HCEC 1CT (cell line): ENCODE measurements around the gene IDE.
"Not testable (repeated sequence)": the region's sequence is repeated elsewhere in the genome, so short reads cannot be mapped to it uniquely, and the experiment has no call there.

Experiments
- DNase-seq: peaks from one replicate; pipeline ENCODE4 v3.0.0-alpha.2; 2017

IDE gene

DNA sequence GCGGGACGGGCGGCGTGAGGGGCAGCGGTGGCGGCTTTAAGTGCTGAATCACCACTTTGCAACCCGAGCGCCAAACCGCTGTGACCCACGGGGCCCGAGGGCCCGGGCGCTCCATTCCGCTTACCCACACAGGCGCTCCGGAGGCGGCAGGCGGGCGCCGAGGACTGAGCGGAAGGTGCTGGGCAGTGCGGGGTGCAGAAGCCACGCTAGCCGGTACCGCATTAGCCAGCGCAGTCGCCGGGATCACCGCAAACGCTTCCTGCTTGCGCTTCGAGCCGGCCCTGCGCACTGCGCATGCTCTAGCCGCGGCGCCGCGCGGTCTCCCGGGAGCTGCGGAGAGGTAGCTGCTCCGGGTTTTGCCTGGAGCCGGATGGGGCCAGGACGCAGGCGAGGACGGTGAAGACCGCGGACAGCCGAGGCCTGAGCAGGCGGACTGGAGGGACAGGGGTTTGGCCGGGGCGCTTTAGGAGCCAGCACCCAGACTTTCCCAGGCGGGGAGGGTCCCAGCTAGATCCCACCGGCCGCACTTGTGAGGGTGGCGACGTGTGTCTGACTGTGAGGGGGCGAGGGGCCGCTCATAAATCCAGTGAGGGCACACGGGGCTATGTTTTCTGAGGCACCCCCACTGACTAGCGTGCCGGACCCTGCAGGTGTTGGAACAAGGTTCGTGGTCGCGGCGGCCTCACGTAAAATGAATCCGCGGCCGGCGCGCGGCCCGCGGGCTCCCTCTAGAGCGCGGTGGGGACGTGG is at the start of gene IDE:
IDE (minus strand) TSS at position 296 of the 750 bp plus-strand sequence; CDS start at position 222, 74 bp downstream.
- peak; percentile 91 for DNase-seq

DNA sequence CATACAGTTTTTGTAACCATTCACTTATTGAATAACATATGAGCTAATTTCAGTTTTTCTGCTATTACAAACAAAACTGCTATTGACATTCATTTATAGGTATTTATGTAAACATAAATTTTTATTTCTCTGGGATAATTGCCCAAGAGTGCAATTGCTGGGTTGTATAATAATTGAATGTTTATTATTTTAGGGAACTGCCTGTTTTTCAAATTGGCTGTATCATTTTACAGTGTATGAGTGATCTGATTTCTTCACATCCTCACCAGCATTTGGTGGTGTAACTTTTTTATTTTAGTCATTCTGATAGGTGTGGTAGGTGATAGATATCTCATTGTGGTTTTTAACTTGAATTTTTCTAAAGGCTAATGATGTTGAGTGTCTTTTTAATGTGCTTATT is 45.5 kb upstream of the IDE start:
- peak; percentile 16 for DNase-seq

DNA sequence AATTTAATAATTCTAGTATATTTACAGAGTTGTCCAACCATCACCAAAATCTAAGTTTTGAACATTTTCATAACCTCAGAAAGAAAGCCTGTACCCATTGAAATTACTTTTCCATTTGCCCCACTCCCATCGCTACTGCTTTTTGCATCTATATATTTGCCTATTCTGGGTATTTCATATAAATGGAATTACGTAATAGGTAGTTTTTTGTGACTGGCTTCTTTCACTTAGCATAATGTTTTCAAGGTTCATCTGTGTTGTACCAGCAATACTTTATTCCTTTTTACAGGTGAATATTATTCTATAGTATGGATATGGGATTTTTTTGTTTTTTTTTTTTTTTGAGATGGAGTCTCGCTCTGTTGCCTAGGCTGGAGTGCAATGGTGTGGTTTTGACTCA is 41.6 kb upstream of the IDE start:
- DNase-seq = no peak

DNA sequence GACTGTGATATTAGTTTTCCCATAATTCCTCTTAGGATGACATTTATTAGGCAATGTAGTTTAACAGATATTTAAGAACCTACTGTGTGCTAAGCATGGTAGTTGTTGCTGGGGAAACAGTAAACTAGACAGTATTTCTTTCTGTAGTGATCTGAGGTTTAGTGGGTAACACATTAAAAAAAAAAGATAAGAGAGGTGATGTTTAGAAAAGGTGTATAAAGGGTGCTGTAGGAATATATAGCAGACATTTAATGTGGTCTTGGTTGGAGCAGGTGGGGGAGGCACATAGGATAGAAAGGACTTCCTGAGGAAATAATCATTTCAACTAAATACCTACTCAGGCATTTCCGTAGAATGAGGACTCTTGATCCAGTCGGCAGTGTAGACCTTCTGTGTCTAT is 30.9 kb upstream of the IDE start:
- DNase-seq = no peak

DNA sequence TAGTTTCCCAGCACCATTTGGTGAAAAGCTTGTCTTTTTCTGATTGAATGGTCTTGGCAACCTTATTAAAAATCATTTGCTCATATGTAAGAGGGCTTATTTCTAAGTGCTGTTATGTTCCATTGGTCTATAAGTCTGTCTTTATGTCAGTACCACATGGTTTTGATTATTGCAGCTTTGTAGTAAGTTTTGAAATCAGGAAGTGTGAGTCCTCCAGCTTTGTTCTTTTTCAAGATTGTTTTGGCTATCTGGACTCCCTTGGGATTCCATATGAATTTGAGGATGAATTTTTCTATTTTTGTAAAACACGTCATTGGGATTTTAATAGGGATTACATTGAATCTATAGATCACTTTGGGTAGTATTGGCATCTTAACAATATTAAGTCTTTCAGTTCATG is 24.4 kb upstream of the IDE start:
- DNase-seq = no peak

DNA sequence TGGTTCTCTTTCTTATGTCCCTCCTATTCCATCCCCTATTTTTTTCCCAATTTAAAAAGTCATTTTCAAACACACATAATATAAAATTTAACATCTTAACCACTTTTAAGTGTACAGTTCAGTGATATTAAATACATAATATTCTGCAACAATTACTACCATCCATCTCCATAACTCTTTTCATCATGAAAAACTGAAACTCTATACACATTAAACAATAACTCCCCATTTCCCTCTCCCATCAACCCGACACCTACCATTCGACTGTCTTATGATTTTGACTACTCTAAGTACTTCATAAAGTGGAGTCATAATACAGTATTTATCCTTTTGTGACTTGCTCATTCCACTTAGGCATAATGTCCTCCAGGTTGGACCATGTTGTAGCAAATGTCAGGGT is 21.6 kb upstream of the IDE start:
- DNase-seq = no peak

DNA sequence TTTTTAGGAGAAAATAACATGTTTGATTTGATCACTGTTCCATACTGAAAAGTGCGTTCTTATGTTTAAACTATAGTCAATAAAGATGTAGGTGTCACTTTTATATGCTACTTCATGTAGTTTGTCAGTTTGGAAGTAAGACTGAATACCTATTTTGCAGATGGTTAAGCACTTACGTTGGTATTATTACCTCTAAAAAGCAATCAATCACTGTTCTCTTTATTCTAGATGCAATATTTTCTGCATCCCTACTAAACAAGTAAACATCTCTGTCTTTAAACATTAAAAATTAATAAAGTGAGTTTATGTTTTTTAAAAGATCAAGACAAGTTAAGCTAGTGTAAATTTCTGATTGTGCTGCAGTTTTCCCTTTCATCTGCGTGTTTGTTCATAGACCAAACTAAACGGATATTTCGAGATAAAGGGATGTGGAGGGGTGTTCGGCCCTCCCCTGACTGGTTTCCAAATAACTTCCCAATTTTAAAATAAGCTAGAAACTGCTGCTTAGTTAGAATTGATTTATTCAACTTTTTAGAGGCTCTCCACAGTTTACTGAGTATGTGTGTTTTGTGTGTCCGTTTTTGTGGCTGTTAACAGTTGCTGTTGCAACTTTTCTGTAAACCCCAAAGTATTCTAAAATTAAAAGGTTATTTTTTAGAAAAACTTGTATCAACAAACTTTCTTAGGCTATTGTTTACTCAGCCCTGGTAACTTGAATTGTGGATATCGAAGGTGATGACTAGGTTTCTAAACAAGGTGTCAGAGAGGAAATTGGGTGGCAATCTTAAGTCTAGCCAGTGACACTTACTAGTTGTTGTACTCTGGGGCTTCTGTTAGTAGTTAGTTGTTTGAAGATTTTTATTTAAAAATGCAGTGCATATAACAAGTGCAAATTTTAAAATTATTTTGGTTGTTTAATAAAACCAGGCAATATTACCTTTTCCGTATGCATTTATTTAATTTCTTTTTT is 20.0 kb upstream of the IDE start:
- DNase-seq = no peak

DNA sequence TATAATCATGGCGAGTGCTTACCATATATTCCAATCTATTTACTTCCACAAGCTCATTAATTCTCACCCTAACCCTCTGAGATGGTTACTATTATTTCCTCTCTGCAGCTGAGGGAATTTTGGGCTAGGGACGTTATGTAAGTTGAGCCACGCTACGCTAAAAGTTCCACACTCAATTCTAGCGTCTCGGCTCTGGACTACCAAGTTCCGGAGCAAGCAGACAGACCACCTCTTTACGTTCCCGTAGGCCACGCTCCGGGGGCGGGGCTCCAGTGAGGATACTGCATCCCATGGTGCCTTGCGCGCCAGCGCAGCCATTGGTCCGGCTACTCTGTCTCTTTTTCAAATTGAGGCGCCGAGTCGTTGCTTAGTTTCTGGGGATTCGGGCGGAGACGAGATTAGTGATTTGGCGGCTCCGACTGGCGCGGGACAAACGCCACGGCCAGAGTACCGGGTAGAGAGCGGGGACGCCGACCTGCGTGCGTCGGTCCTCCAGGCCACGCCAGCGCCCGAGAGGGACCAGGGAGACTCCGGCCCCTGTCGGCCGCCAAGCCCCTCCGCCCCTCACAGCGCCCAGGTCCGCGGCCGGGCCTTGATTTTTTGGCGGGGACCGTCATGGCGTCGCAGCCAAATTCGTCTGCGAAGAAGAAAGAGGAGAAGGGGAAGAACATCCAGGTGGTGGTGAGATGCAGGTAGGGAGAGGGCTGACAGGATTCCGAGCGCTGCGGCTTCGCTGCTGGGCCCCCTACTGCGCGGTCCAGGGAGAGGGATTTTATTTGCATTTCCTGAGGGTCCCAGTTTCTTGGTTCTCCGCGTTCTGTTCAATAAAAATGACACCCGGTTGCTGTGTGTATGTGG is 19.1 kb upstream of the IDE start, which contains the start of gene KIF11:
KIF11 (plus strand) TSS at position 370 of the 858 bp plus-strand sequence; CDS start at position 616, 246 bp downstream.
- peak; percentile 97 for DNase-seq

DNA sequence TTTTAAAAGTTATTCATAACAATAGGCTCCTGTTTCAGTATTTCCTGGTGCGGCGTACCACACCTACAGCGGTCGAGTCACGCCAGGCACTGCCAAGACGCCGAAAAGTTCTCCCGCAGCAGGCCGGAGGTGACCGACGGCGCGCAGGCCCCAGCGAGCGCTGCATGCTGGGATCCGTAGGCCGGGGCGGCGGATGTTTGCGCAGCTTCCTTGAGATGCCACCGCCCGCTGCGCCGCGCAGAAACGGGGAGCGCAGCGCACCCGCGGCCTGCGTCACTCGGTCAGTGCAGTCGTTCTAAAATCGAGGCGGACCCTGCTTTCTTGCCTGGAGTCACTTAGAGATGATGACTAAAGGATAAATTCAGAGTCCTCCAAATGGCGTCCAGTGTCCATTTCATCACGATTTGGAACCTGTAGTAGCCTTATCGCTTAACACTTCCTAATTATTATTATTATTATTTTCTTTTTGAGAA is 17.7 kb upstream of the IDE start:
- peak; percentile 92 for DNase-seq

DNA sequence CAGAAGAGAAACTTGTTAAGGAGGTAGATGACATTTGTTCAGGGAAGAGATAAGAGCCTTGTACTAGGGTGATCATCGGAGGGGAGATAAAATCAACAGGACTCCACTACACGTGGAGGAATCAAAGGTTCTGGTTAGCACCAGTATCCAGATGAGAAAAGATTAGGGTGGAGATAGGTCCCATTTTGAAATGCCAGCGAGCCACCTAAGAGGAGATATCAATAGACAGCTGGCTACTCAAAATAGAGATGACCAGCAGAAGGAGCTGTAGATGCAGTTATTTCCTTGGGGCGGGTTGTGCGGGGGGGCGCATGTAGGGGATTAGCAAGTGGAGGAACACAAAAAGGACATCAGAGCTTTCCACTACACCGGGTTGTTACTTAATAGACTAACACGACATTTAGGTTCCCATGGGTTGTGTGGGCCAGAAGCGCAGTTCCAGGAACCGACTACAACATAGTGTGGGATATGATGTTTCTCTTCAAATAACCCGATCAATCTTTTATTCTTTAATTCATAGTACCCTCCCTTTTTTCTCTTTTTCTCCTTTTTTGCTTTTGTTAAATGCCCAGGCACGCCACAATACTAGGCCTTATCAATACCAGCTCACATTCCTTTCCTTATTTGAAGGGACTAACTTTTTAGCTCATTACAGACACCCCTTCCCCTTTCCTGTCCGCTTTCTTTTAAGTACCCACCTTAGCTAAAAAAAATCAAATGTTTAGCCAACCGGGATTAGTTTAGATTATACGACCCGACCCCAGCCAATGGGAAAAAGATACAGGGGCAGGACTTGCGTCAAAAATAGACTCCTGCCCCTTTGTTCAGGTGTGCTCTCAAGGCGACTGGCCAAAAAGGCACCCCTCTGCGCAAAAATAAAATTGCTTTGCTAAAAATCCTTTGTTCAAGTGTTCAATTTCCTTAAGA is 17.0 kb upstream of the IDE start:
- peak; percentile 51 for DNase-seq

DNA sequence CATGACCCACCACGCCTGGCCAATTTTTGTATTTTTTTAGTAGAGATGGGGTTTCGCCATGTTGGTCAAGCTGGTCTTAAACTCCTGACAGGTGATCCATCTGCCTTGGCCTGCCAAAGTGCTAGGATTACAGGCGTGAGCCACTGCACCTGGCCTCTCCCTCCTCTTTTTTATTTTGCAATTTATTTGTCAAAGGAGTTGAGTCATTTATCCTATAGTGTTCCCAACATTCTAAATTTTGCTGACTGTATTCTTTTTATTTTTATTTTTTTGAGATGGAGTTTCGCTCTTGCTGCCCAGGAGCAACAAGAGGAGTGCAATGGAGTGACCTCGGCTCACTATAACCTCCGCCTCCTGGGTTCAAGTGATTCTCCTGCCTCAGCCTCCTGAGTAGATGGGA is 8.5 kb upstream of the IDE start:
- not testable (repeated sequence) for DNase-seq

DNA sequence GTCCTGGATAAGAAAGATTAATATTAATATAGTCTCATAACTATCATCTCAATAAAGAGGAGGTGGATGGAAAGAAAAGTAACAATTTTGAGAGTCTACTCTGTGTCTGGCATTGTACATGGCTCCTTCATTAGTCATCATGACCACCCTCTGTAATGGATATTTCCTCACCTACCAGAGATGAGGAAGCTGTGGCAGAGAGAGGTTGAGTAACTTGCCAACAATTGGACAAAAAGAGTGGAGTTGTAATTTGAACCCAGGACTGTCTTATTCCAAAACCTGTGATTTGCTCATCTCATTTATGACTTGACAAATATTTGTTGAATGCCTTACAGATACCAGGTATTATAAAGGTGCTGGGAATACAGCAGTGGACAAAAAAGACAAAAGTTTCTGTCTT is 2.1 kb upstream of the IDE start:
- DNase-seq = peak; percentile 67

DNA sequence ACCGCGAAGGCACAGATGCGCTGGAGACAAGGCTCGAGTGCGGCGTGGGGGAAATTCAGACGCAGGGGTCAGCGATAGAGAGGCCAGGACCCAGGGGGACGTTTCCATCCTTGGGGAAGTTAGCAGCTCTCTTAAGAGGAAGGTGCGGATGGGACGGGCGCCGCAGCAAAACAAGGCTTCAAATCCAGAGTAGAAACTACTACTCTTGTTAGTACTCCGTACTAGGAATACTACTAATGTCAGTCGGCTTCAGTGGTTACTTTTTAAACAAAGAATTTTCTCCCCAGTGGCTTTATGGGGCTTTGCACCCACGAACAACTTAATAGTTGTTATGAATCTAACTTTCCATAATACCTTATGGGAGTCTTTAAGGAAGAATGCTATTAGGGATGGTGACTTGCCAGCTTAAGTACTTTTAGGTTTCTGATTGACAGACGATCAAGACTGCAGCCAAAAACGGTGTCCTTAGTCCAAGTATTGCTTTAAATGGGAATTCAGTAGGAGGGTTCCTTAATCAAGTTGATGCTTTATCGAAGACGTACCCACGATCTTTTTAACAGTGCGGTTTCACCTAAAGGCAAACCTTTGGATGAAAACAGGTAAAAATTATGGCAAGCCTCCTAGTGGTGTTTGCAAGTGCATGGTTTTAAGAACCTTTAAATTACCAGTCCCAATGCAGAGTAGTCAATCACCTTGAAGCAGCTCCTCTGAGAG is 812 bp upstream of the IDE start:
- DNase-seq = peak; percentile 56

DNA sequence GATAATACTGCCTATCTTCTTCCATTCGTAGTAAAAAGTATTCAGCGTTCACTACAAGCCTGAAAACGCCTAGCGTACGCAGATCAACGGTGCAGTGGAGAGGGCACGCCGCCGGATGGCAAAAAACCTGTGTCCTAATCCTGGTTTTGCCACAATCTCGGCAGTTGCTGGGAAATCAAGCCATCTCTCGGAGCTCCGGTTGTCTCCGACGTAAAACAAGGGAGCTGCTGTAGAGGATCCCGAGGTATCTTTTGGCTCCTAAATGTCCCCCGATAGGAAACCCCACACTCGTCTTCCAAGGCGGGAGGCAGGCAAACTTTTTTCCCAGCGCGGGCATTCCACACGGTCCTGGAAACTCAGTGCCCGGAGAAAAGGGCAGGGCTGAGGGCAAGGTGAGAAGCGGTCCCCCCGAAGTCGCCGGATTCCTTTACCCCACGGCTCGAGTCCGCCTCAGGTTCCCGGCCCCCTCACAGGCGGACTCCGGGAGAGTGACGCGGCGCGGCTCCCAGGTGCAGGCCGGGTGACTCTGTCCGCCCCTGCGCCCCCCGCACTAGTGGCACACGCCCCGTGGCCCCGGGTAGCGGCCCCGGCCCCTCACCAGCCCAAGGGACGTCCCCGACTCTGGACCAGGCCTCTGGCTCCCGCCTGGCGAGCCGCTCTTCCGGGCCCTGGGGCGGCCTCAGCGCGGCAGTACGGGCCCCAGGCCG is 649 bp downstream of the IDE start:
- DNase-seq = no peak

DNA sequence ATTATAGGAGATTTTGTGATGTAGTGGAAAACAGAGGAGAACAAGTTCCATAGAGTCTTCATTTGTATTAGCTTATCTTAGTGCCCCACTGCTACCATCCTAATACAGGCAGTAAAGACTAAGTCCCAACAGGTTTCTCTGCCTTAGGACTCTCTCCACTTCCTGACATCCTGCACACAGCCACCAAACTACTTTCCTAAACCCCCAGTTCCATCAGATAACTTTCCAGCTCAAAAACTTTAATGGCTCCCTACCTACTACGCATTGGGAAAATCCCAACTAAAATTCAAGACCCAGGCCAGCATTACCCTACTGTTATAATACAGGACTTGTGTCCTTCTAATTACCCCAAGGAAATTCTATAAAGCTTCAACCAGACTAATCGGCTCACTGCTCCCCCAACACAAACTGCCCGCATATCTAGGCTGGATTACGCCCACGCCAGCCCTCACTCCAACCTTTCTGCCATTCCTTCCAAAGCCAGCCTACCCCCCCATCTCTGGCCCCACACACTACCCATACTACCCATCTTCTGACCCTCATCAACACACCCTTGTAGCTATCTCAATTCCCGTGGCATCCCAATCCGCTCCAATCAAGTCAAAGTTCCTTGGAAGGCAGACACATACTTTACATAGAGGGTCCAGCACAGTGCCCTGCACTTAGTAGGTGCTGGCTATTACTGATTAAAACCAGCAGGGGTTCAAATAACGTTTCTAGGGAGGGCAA is 1.4 kb downstream of the IDE start:
- no peak for DNase-seq

DNA sequence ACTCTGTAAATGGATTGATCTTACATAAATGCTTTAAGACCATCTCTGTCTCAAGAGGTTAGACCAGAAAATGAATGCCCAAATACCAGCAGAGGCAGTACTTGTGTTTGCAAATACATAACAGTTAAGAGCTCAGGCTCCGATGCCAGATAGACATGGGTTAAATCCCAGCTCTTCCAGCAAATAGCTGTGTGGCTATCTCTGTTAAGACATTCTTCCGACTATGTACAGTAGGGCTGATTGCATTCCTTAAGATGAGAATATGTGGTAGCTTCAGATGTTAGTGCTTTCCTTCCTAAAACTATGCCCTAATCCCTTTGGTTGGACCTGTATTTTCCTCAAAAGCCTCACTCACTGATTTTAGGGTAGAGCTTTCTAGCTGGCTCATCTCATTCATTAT is 2.2 kb downstream of the IDE start:
- no peak for DNase-seq

DNA sequence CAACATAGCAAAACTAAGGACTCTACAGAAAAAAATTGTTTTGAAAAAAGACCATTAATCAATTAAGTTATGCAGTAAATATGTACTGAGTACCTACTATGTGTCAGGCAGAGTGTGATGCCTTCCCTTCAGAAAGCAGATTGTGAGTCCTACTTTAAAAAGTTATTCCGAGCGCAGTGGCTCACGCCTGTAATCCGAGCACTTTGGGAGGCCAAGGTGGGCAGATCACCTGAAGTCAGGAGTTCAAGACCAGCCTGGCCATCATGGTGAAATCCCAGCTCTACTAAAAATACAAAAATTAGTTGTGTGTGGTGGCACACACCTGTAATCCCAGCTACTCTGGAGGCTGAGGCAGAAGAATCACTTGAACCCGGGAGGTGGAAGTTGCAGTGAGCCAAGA is 4.2 kb downstream of the IDE start:
- not testable (repeated sequence) for DNase-seq

DNA sequence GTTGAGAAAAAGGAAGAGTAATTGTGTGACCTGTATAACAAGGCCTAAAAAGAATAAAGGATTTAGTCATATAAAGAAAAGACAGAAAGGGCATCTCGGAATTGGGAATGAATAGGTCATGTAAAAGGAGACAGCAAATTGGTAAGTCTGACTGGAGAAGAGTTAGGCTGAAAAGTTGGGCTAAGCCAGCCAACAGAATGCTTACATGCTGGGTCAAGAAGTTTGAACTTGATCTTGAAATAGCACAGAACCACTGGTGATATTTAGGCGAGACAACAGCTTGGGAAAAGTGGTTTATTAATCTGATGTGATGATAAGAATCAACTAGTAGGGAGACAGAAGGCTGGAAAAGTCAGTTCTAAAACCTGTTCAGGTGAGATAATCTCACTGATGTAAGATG is 4.8 kb downstream of the IDE start:
- DNase-seq = no peak

DNA sequence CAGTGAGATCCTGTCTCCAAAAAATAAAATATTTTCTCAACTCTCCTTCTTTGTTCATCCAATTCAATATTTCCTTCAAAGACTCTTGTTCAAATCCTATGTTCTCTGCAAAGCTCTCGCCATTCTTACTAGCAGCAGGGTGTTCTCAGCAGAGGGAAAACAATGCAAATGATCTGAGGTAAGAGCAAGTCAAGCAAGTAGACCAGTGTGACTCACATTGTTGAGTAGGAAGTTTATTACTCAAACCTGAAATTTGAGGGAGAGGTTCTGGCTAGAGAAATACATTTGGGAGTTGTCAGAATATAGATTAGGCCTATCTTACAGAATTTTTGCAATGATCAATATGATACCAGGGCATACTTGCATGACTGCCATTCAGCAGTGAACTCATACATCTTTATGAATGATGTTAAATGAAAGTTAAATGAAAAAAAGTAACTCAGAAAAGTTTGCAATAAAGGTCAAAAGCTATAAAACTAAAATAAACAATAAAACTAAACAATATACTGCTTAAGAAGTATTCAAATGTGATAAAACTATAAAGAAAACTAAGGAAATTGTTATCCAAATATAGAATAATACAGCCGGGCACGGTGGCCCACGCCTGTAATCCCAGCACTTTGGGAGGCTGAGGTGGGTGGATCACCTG is 5.8 kb downstream of the IDE start:
- DNase-seq = peak; percentile 66
